Epithelial cell of proximal tubule (primary cell): Measurements from ENCODE around the gene ZNF594. TPM values are rescaled to one million over a fixed set of nuclear protein-coding genes. Genes with fewer than 3 reads are reported as not detected.
"Not testable (repeated sequence)": the region's sequence is repeated elsewhere in the genome, so short reads cannot be mapped to it uniquely, and the experiment has no call there.

Source experiments
- DNase-seq: peaks from one replicate; pipeline ENCODE4 v3.0.0-alpha.2; 2011; ENCODE audit warnings: low read depth
- H3K4me3 ChIP-seq: 2 replicates; pipeline ENCODE4 v1.5.1; 2011; ENCODE audit warnings: low read depth, mild to moderate bottlenecking, low read length
- total RNA-seq: library from RNA; depleted of rRNA; stranded (reverse); fragments of >200 nt; gene quantifications from 2 replicates; pipeline ENCODE4 v1.2.3, GENCODE V29; 2015
- TF ChIP-seq, protein P1 (sequence below): conservative IDR thresholded peaks from 2 replicates; pipeline ENCODE4 v1.5.1; 2012; ENCODE audit warnings: low read depth, mild to moderate bottlenecking, low read length

Gene ZNF594
- total RNA-seq, 1 donor from 2014 or later: 1.7 TPM

- H3K4me3 ChIP-seq: no peak overlapping the region
- DNase-seq: no peak
- TF ChIP-seq, protein P1, sequence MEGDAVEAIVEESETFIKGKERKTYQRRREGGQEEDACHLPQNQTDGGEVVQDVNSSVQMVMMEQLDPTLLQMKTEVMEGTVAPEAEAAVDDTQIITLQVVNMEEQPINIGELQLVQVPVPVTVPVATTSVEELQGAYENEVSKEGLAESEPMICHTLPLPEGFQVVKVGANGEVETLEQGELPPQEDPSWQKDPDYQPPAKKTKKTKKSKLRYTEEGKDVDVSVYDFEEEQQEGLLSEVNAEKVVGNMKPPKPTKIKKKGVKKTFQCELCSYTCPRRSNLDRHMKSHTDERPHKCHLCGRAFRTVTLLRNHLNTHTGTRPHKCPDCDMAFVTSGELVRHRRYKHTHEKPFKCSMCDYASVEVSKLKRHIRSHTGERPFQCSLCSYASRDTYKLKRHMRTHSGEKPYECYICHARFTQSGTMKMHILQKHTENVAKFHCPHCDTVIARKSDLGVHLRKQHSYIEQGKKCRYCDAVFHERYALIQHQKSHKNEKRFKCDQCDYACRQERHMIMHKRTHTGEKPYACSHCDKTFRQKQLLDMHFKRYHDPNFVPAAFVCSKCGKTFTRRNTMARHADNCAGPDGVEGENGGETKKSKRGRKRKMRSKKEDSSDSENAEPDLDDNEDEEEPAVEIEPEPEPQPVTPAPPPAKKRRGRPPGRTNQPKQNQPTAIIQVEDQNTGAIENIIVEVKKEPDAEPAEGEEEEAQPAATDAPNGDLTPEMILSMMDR: no peak
Measured at GRCh38 chr17:5164436-5164835, 27.2 kb downstream of the ZNF594 start.

DNA sequence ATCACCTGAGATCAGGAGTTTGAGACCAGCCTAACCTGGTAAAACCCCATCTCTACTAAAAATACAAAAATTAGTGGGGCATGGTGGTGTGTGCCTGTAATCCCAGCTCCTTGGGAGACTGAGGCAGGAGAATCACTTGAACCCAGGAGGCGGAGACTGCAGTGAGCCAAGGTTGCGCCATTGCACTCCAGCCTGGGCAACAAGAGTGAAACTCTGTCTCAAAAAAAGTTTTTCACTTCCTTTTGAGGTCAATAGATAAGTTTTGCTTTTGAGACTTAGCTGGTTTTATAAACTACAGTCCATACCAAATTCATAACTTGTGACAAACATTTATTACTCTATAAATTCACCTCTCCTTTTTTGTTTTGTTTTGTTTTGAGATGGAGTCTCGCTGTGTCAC is 29.9 kb downstream of the ZNF594 start:
- H3K4me3 ChIP-seq, DNase-seq: not testable (repeated sequence)

GRCh38 chr17:5160702-5161101 is 31.0 kb downstream of the ZNF594 start:
- not testable (repeated sequence) for H3K4me3 ChIP-seq, DNase-seq

- not testable (repeated sequence) for DNase-seq
Measured at GRCh38 chr17:5146122-5146521, 45.5 kb downstream of the ZNF594 start.

DNA sequence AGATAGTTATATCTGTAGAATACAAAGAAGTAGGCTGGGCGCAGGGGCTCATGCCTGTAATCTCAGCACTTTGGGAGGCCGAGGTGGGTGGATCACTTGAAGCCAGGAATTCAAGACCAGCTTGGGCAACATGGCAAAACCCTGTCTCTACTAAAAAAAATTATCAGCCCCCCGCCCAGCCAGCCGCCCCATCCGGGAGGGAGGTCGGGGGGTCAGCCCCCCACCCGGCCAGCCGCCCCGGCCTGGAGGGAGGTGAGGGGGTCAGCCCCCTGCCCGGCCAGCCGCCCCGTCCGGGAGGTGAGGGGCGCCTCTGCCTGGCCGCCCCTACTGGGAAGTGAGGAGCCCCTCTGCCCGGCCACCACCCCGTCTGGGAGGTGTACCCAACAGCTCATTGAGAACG is 48.8 kb downstream of the ZNF594 start:
- not testable (repeated sequence) for DNase-seq, H3K4me3 ChIP-seq

More at GRCh38 chr17:5146122-5146521, 45.5 kb downstream of the ZNF594 start:
- H3K4me3 ChIP-seq: not testable (repeated sequence)

DNA sequence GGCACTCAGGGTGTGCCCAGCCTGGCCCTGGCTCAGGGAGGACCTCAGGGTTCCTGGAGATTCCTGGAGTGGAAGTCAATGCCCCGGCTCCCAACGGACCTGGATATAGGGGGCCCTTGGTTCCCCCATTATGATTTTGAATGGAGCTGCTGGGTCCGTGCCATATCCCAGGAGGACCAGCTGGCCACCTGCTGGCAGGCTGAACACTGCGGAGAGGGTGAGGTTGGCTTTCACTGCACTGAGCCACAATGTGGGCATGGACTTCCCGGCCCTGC is 52.3 kb downstream of the ZNF594 start:
- DNase-seq: no peak

DNA sequence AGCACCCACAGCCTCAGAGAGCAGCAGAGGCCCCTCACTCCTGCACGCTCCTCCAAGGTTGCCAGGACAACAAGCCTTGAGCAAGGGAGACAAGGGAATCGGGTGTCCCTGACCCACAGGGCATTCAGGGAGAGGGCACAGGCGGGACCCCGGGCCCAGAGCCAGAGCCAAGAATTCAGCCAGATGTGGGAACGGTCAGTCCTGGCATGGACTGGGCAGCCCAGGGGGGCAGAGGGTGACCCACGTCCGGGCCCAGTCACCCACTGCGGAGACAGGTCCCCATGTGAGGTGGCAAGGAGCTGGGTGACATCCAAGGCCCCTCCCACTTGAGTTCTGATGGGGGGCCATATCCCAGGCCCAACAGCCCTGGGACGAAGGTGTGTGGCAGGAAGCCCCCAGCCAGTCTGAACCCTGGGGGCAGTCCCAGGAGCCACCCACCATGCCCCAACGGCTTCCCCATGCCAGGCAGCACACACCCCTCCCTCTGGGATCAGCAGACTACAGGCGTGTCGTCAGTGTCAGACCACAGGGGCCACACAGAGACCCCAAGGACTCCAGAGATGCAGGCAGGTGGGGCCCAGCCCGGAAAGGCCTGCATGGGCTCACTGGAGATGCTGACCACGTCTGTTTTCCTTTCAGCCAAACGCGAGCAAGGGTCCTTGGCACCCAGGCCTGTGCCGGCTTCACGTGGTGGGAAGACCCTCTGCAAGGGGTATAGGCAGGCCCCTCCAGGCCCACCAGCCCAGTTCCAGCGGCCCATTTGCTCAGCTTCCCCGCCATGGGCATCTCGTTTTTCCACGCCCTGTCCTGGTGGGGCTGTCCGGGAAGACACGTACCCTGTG is 52.8 kb downstream of the ZNF594 start:
- no peak overlapping the region for H3K4me3 ChIP-seq
- DNase-seq: no peak
- TF ChIP-seq, protein P1: no peak

More for the DNA sequence above, 52.3 kb downstream of the ZNF594 start:
- TF ChIP-seq, protein P1: no peak
- no peak overlapping the region for H3K4me3 ChIP-seq

DNA sequence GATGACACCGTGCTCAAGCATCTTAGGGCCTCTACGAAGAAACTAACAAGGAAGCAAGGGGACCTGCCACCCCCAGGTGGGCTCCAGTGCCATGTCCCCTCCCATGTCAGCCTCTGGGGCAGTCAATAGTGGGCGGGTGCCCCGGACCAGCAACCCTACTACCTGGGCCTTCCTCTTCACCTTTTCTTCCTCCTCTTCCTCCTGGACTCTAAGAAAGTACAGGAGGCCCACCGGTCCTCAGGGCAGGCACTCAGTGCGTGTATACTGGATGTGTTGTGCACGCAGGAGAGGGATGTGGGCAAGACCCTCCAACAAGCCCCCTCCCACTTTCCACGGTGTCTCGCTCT is 53.5 kb downstream of the ZNF594 start:
- not testable (repeated sequence) for H3K4me3 ChIP-seq, DNase-seq

GRCh38 chr17:5137511-5138197 is 54.0 kb downstream of the ZNF594 start:
- not testable (repeated sequence) for DNase-seq, H3K4me3 ChIP-seq

GRCh38 chr17:5136580-5137412 is 54.9 kb downstream of the ZNF594 start:
- DNase-seq, H3K4me3 ChIP-seq: not testable (repeated sequence)
